Testis (tissue), 3 donors: ENCODE data around the gene NMB. TPM values are rescaled to one million over a fixed set of nuclear protein-coding genes. Genes with fewer than 3 reads are reported as not detected.

Experiments used
- DNase-seq: peaks from one replicate; pipeline ENCODE4 v3.0.0-alpha.2; 2019
- H3K27ac ChIP-seq, 2 donors: fragments of 200-600 bp; sonication (generic); one replicate each; pipeline ENCODE4 v1.5.1; 2019
- H3K27me3 ChIP-seq: fragments of 200-600 bp; sonication (generic); one replicate; pipeline ENCODE4 v1.5.1; 2019
- H3K36me3 ChIP-seq: fragments of 200-600 bp; sonication (generic); one replicate; pipeline ENCODE4 v1.5.1; 2017; ENCODE audit warnings: low read depth; ENCODE audit errors: missing control alignments
- H3K4me1 ChIP-seq: fragments of 200-600 bp; sonication (generic); one replicate; pipeline ENCODE4 v1.5.1; 2019
- H3K4me3 ChIP-seq, 2 donors: fragments of 200-600 bp; sonication (generic); one replicate each; pipeline ENCODE4 v1.5.1; 2017 to 2019
- H3K9me3 ChIP-seq: fragments of 200-600 bp; sonication (generic); one replicate; pipeline ENCODE4 v1.5.1; 2017
- CTCF ChIP-seq, 3 experiments: fragments of 450-650 bp in 2 of 3; fragments of 200-600 bp in 1 of 3; sonication (generic) in 1 of 3; IDR thresholded peaks; one replicate each; pipeline ENCODE4 v1.5.1; 2016 to 2019; ENCODE audit warnings: antibody characterized with exemption in 3 of 3, mild to moderate bottlenecking in 2 of 3, moderate library complexity in 1 of 3
- POLR2A ChIP-seq: fragments of 450-650 bp; IDR thresholded peaks from one replicate; pipeline ENCODE4 v1.6.1; 2017; ENCODE audit warnings: antibody characterized with exemption, mild to moderate bottlenecking, moderate library complexity
- WGBS, 2 donors: methylation state at CpG; one replicate each; pipeline ENCODE4 v1.1.5; 2018; 5-methylcytosine and 5-hydroxymethylcytosine counted together
- intact Hi-C: fragments of 100-400 bp; cut with DNase I; formaldehyde crosslinking; loops from one replicate; pipeline ENCODE4 v1.15.1; 2023; ENCODE audit warnings: low total_unique reads
- polyA plus RNA-seq: library from polyadenylated mRNA; stranded (reverse); fragments of 350-450 nt; fragmentation: Illumina TruSeq; extraction: RNeasy Lipid Tissue Mini Kit (QIAGEN cat#74804); gene quantifications from one replicate; pipeline ENCODE4 v1.2.3, GENCODE V29; 2014; ENCODE audit warnings: low read depth, low replicate concordance; ENCODE audit not compliant: insufficient read depth
- total RNA-seq, 2 donors: library from RNA; depleted of rRNA; stranded (reverse); fragments of >200 nt; gene quantifications; one replicate each; pipeline ENCODE4 v1.2.3, GENCODE V29; 2016

NMB gene
- total and polyA plus RNA-seq, 3 donors from 2014 or later = 7.5 to 17.5 (median 11.0) TPM

GRCh38 chr15:84669726-84670125, 11.7 kb upstream of the NMB start:
- Histone ChIP-seq H3K9me3 (no peaks in the 10 kb centered on the region), H3K27ac (no peak overlapping the region), H3K27me3 (no peaks in the 10 kb centered on the region), H3K4me3 (no peak overlapping the region), H3K36me3 (no peaks in the 10 kb centered on the region), H3K4me1 (no peaks in the 10 kb centered on the region)
- intact Hi-C loops = no loop called here
- DNase-seq = no peak
- no peak for TF ChIP-seq CTCF (IDR thresholded peaks at IDR 0.05)
- TF ChIP-seq POLR2A = no peak
- WGBS, 2 donors = 90% methylated on average over 8 of the region's 8 CpGs

- Histone ChIP-seq H3K36me3 (no peaks in the 10 kb centered on the region), H3K27me3 (no peaks in the 10 kb centered on the region), H3K4me1 (no peaks in the 10 kb centered on the region), H3K9me3 (no peaks in the 10 kb centered on the region), H3K4me3 (no peak overlapping the region), H3K27ac (no peak overlapping the region)
- WGBS, 2 donors = 95 to 98% methylated on average over 3 of the region's 3 CpGs
- intact Hi-C loops = no loop called here
- no peak for TF ChIP-seq CTCF (IDR thresholded peaks at IDR 0.05)
- TF ChIP-seq POLR2A = no peak
- DNase-seq = no peak
Measured at GRCh38 chr15:84668221-84668982, 10.4 kb upstream of the NMB start.

- Histone ChIP-seq H3K27me3 (no peaks in the 10 kb centered on the region), H3K4me1 (no peaks in the 10 kb centered on the region), H3K36me3 (no peaks in the 10 kb centered on the region), H3K27ac (no peak overlapping the region), H3K9me3 (no peaks in the 10 kb centered on the region), H3K4me3 (no peak overlapping the region)
- 79 to 97% methylated on average over 2 of the region's 2 CpGs for WGBS, 2 donors
- TF ChIP-seq POLR2A = no peak
- no peak for TF ChIP-seq CTCF (IDR thresholded peaks at IDR 0.05)
- no peak for DNase-seq
- intact Hi-C loops = no loop called here
Measured at GRCh38 chr15:84666373-84666772, 8.4 kb upstream of the NMB start.

- Histone ChIP-seq H3K9me3 (no peaks in the 10 kb centered on the region), H3K4me3 (no peak overlapping the region), H3K36me3 (no peaks in the 10 kb centered on the region), H3K27ac (no peak overlapping the region), H3K4me1 (peaks cover 4% of the 10 kb centered on the region), H3K27me3 (no peaks in the 10 kb centered on the region)
- TF ChIP-seq POLR2A (no peak), CTCF (IDR thresholded peaks at IDR 0.05) (no peak)
- 88 to 95% methylated on average over 10 of the region's 10 CpGs for WGBS, 2 donors
- DNase-seq = no peak
- intact Hi-C loops = no loop called here
Measured at GRCh38 chr15:84661001-84661400, 3.0 kb upstream of the NMB start.
